ENCODE results near the gene GPR108.

The GPR108 gene

GRCh38 chr19:6743714-6744380, 6.5 kb upstream of the GPR108 start:
- TF ChIP-seq, protein P1, sequence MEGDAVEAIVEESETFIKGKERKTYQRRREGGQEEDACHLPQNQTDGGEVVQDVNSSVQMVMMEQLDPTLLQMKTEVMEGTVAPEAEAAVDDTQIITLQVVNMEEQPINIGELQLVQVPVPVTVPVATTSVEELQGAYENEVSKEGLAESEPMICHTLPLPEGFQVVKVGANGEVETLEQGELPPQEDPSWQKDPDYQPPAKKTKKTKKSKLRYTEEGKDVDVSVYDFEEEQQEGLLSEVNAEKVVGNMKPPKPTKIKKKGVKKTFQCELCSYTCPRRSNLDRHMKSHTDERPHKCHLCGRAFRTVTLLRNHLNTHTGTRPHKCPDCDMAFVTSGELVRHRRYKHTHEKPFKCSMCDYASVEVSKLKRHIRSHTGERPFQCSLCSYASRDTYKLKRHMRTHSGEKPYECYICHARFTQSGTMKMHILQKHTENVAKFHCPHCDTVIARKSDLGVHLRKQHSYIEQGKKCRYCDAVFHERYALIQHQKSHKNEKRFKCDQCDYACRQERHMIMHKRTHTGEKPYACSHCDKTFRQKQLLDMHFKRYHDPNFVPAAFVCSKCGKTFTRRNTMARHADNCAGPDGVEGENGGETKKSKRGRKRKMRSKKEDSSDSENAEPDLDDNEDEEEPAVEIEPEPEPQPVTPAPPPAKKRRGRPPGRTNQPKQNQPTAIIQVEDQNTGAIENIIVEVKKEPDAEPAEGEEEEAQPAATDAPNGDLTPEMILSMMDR (IDR thresholded peaks at IDR 0.05): no peak

GRCh38 chr19:6743066-6743465, 5.7 kb upstream of the GPR108 start:
- TF ChIP-seq, protein P1 (IDR thresholded peaks at IDR 0.05): no peak

DNA sequence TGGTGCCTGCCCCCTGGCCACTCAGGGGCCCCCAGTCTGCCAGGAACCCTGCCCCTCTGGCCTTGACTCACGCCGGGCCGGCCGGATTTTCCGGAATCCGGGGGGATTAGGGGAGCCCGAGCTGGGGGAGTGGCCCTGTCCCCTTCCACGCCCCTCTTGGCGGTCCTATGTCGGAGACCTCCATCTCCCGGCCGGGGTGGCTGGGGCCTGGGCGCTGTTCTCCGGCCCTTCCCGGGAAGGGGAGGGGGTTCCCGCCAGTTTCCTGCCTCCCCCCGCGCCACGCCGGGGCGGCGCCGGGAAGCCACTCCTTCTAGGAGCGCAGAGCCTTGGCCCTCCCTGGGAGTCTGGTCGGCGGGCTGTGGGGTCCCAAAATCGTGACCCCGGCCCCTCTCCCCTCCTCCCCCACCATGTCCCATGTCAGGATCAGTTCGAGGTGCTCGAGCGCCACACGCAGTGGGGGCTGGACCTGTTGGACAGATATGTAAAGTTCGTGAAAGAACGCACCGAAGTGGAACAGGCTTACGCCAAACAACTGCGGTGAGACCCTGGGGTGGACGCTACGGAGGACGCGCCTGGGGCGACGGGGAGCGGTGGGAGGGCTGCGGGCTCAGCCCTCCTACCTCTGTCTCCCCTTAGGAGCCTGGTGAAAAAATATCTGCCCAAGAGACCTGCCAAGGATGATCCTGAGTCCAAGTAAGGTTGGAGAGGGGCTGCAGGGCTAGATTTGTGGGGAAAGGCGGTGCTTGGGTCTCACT, 3.4 kb upstream of the GPR108 start:
- TF ChIP-seq, protein P1 (IDR thresholded peaks at IDR 0.05): no peak

DNA sequence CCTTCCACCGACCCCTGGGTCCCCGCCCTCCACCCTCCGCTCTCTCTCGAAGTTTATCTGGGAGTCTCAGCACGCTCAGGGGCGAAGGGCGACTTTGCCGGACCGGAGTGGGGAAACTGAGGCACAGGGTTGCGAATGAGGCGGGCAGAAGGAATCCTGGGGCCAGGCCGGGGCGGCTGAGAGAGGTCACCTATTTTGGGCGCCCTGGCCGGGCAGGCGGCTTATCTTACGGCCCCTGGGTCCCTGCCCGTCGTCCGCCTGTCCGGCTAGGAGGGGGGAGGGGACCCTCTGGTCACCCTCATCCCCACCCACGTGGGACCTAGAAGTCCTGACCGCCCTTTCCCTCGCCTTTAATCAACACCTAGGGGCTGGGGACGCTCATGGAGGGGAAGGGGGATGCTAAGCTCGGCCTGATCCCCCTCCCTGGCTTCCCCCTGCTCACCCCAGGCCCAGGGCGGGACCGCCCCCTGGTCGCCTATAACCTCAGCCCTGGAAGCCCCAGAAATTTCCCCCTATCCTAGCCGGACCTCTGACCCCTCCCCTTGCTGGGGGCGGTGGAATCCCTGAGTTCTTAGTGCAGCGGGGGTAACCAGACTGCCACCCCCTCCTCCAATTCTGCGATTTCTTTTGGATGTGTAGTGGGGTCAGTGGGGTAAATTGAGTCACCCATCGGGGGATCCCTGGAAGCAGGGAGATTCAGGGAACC, 2.7 kb upstream of the GPR108 start:
- TF ChIP-seq, protein P1 (IDR thresholded peaks at IDR 0.05): no peak

DNA sequence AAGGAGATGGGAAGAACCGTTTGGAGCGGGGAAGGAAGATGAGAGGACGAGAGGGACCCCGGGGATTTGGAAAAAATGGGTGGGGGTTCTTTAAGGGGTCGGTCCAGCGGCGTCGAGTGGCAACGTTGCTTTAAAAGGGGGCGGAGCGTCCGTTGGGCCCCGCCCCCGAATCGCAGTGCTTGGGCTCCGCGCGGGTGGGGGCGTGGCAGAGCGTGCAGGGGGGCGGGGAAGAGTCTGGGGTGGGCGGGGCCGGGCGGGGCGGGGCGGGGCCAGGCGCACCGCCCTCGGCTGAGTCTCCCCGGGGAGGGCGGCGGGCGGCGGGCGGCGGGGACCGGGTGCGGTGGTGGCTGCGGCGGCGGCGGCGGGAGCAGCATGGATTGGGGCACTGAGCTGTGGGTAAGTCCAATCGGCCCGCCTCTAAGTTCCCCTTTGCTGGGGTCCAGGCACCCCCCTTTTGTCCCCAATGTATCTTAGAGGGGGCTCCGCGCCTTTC, 2.1 kb upstream of the GPR108 start, which contains the start of gene TRIP10:
TSS of gene TRIP10 (plus strand) at position 291 of the 493 bp plus-strand sequence. CDS start at position 373, 82 bp downstream.
- TF ChIP-seq, protein P1 (IDR thresholded peaks at IDR 0.05): no peak

DNA sequence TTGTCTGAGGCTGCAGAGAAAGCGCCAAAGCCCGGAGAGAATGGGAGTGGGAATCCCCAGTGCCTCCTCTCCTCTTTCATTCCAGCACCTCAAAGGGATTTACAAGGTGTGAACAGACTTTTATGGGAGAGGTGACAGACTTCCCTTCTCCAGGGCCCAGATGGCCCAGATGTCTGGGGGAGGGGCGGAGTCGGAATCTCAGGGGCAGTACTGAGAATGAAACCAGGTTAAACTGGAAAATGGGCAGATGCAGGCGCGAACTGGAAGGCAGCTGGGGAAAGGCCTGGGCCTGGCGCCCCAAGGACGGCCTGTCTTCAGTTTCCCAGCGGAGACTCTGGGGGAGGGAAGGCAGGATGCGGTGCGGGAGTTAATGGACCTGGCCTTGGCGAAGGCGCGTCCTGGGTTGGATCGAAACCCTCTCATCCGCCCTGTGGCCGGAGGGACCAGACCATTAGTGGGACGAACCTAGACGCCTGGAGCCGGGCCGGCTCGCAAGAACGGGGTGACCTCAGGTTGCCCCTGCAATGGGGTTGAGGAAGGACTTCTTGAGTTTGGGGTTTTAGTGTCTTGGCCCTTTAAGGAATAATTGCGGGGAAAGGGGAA, 1.5 kb upstream of the GPR108 start:
- TF ChIP-seq, protein P1 (IDR thresholded peaks at IDR 0.05): no peak
